ENCODE measurements around the gene STX8. TPM values are rescaled to one million over a fixed set of nuclear protein-coding genes. Genes with fewer than 3 reads are reported as not detected.
"Not testable (repeated sequence)": the region's sequence is repeated elsewhere in the genome, so short reads cannot be mapped to it uniquely, and the experiment has no call there.

STX8 gene
- total RNA-seq, 2 experiments from 2014 or later = 57.9 to 74.2 TPM

DNA sequence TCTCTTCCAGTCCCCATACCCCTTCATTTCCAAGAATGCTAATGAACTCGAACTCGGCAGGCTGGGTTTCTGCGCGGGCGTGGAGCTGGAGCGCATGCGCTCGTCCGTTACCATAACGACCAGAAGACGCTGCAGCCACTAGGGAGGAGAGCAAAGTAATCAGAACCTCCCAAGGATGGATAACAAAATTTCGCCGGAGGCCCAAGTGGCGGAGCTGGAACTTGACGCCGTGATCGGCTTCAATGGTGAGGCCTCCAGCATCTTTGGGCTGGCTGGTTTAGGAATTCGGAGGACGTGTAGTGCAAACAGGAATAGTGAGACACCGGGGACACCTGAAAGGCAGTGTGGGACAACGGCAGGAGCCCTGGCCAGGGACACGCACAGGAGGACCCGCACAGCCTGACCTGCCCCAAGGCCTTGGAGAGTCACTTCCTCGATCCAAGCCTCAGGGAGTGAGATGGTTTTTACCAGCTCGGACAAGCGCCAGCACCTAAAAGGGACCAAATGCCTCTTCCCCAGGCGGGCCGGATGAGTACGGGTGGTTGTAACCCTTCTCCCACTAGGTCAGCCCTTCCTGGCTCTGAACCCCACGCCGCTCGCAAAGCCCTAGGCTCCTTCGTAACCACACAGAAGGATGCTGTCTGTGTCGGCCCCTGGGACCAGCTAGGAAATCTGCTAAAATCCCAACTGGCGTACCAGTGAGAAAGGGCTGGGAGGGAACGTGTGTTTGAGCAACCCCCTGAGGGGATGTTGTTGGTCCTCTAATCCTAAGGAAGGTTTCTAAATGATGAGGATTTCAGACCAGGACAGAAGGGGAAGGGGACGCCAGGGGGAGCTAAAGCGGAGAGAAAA, 1.1 kb upstream of the STX8 start, which contains the start of gene CFAP52:
CFAP52 (plus strand) TSS at position 122 of the 852 bp plus-strand sequence; CDS start at position 176, 54 bp downstream.
- Mint-ChIP-seq H3K27ac (peak within 1 kb of the TSS; percentile 79), H3K4me1 (peaks cover 20% of the 10 kb centered on the region), H3K27me3 (no peaks in the 10 kb centered on the region), H3K4me3 (peak within 1 kb of the TSS; percentile 98), H3K36me3 (peaks cover 2% of the 10 kb centered on the region), H3K9me3 (ENCODE audit: low read depth) (no peaks in the 10 kb centered on the region)
- CTCF ChIA-PET = interaction anchor here (0.7 to 2.9 kb wide), 19 partner anchors 8 to 192 kb away, joined by 3 to 24 read pairs (median 4); no protein-coding TSS in a partner anchor
- peak; percentile 74 for ATAC-seq
- peak; percentile 83 for DNase-seq

DNA sequence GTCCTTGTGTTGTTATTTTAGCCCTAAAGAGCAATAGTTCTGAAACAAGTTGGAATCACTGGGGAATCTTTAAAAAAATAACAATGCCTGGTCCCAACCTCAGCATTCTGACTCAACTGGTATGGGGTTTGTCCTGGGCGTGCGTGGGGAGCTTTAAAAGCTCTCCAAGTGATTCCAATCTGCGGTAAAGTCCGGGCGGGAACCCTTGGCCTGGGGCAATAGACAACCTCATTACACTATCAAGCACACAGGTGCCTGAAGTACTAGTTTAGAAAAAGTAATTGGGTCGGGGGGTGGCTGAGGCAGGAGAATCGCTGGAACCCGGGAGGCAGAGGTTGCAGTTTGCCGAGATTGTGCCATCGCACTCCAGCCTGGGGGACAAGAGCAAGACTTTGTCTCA, 4.4 kb downstream of the STX8 start:
- no peak overlapping the region for H3K4me3 Mint-ChIP-seq
- no peaks in the 10 kb centered on the region for H3K9me3 Mint-ChIP-seq (ENCODE audit: low read depth)
- CTCF ChIA-PET = no interaction called here
- no peak overlapping the region for H3K27ac Mint-ChIP-seq
- H3K4me1 Mint-ChIP-seq = peaks cover 16% of the 10 kb centered on the region
- H3K36me3 Mint-ChIP-seq = peaks cover 13% of the 10 kb centered on the region
- H3K27me3 Mint-ChIP-seq = no peaks in the 10 kb centered on the region
- DNase-seq (no peak), ATAC-seq (no peak)

DNA sequence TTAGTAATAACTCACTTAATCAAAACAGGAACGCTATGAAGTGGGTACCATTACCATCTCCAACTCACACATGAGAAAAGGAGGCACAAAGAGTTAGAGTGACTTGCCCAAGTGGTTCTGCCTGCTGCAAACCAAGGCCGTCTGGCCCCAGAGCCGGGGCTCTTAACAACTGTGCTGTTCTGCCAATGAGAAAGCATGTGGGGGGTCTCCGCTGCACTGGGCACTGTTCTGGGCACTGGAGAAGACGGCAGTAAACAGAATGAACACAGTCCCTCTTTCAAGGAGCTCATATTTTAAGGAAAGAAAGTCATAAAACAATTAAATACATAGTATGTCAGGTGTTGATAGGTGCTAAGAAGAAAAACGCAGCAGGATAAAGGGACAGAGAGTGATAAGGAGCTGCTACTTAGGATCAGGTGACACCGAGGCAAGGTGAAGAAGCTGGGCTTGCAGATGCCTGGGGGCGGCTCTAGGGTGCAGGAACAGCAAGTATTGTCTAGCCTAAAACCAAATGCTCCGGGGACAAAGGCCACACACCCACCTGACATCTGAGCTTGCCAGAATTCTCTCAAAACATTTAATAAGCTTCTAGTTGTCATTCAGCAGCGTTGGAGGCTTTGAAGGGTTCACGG, 6.5 kb downstream of the STX8 start:
- DNase-seq = no peak
- peaks cover 23% of the 10 kb centered on the region for H3K36me3 Mint-ChIP-seq
- no peak overlapping the region for H3K4me3 Mint-ChIP-seq
- no peaks in the 10 kb centered on the region for H3K9me3 Mint-ChIP-seq (ENCODE audit: low read depth)
- CTCF ChIA-PET = interaction anchor here (1.2 kb wide), 1 partner anchor 8 kb away, joined by 3 read pairs; no protein-coding TSS in a partner anchor
- no peak for ATAC-seq
- no peaks in the 10 kb centered on the region for H3K27me3 Mint-ChIP-seq
- peaks cover 19% of the 10 kb centered on the region for H3K4me1 Mint-ChIP-seq
- no peak overlapping the region for H3K27ac Mint-ChIP-seq

DNA sequence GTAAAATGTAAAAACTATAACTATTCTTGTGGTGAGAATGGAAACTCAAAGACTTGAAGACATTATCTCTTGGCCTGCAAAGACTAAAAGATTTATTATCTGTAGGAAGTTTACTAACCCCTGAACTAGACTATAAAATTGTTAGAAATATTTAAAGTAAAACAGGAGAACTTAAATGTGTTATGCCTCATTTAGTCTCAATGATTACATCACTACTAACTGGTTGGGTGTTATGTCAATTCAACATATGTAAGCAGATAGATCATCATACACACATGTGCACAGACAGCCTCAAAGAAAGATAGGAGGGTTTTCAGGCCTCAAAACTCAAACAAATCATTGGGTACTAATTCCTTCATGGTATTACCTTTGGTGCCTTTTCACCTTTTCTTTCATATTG, 7.6 kb downstream of the STX8 start:
- CTCF ChIA-PET = no interaction called here
- Mint-ChIP-seq H3K4me1 (peaks cover 17% of the 10 kb centered on the region), H3K27ac (no peak overlapping the region), H3K36me3 (peaks cover 29% of the 10 kb centered on the region), H3K4me3 (no peak overlapping the region), H3K27me3 (no peaks in the 10 kb centered on the region), H3K9me3 (ENCODE audit: low read depth) (no peaks in the 10 kb centered on the region)
- no peak for ATAC-seq
- DNase-seq = no peak

DNA sequence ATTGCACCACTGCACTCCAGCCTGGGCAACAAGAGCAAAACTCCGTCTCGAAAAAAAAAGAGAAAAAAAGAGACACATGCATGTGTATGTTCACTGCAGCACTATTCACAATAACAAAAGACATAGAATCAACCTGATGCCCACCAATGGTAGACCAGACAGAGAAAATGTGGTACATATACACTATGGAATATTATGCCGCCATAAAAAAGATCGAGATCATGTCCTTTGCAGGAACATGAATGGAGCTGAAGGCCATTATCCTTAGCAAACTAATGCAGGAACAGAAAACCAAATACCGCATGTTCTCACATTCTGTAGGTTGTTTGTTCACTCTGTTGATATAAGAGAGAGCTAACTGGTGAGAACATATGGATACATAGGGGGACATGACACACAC, 8.9 kb downstream of the STX8 start:
- H3K9me3 Mint-ChIP-seq (ENCODE audit: low read depth); CTCF ChIA-PET; H3K27me3 Mint-ChIP-seq; H3K27ac Mint-ChIP-seq; H3K4me3 Mint-ChIP-seq; ATAC-seq; DNase-seq: not testable (repeated sequence)
- peaks cover 17% of the 10 kb centered on the region for H3K4me1 Mint-ChIP-seq
- H3K36me3 Mint-ChIP-seq = peaks cover 35% of the 10 kb centered on the region

DNA sequence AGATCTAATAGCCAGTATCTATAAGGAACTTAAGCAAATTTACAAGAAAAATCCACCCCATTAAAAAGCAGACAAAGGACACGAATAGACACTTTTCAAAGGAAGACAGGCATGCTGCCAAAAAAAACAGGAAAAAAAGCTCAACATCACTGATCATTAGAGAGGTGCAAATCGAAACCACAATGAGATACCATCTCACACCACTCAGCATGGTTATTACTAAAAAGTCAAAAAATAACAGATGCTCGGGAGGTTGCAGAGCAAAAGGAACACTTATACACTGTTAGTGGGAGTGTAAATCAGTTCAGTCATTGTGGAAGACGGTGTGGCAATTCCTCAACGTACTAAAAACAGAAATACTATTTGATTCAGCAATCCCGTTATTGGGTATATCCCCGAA, 9.6 kb downstream of the STX8 start:
- peak overlapping the region; percentile 4 for H3K4me3 Mint-ChIP-seq
- CTCF ChIA-PET = interaction anchor here (2.1 kb wide), 1 partner anchor 11 kb away, joined by 9 read pairs; the partner anchor contains the start of genes CFAP52 and STX8

DNA sequence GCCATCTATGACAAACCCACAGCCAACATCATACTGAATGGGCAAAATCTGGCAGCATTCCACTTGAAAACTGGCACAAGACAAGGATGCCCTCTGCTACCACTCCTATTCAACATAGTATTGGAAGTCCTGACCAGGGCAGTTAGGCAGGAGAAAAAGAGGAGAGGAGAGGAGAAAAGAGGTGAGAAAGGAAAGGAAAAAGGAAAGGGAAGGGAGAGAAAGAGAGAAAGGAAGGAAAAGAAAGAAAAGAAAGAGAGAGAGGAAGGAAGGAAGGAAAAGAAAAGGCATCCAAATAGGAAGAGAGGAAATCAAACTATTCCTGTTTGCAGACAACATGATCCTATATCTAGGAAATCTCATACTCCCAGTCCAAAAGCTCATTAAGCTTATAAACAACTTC, 11.5 kb downstream of the STX8 start:
- H3K27ac Mint-ChIP-seq = no peak overlapping the region
- DNase-seq (no peak), ATAC-seq (no peak)
- peaks cover 17% of the 10 kb centered on the region for H3K4me1 Mint-ChIP-seq
- H3K27me3 Mint-ChIP-seq = no peaks in the 10 kb centered on the region
- CTCF ChIA-PET = interaction anchor here (1.3 kb wide), 1 partner anchor 42 kb away, joined by 4 read pairs; no protein-coding TSS in a partner anchor
- H3K36me3 Mint-ChIP-seq = peaks cover 35% of the 10 kb centered on the region
- no peaks in the 10 kb centered on the region for H3K9me3 Mint-ChIP-seq (ENCODE audit: low read depth)
- H3K4me3 Mint-ChIP-seq = no peak overlapping the region

More for the DNA sequence above, 9.6 kb downstream of the STX8 start:
- no peak for ATAC-seq
- H3K9me3 Mint-ChIP-seq (ENCODE audit: low read depth) = no peaks in the 10 kb centered on the region
- H3K4me1 Mint-ChIP-seq = peaks cover 17% of the 10 kb centered on the region
- H3K27ac Mint-ChIP-seq = no peak overlapping the region
- no peaks in the 10 kb centered on the region for H3K27me3 Mint-ChIP-seq
- H3K36me3 Mint-ChIP-seq = peaks cover 35% of the 10 kb centered on the region
- no peak for DNase-seq

DNA sequence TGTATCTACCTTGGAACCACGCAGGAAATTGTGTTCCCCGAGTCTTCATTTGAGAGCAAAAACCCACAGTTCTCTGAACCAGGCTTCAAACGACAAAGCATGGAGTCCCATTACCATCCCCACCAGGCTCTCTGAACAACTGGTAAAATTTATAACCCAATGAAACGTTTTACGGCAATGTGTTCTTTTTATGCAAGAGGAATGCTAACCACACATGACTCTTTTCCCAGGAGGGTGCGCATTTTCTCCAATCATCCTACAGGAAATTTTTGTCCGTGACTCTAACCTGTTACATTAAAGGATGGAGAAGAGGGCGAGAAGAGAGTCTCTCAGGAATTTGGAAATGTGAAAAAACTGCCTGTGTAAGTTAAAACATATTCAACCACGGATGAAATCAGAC, 17.8 kb downstream of the STX8 start:
- Mint-ChIP-seq H3K36me3 (peaks cover 5% of the 10 kb centered on the region), H3K4me1 (no peaks in the 10 kb centered on the region), H3K9me3 (ENCODE audit: low read depth) (no peaks in the 10 kb centered on the region), H3K27ac (no peak overlapping the region), H3K27me3 (no peaks in the 10 kb centered on the region), H3K4me3 (no peak overlapping the region)
- DNase-seq = no peak
- CTCF ChIA-PET = no interaction called here
- no peak for ATAC-seq

DNA sequence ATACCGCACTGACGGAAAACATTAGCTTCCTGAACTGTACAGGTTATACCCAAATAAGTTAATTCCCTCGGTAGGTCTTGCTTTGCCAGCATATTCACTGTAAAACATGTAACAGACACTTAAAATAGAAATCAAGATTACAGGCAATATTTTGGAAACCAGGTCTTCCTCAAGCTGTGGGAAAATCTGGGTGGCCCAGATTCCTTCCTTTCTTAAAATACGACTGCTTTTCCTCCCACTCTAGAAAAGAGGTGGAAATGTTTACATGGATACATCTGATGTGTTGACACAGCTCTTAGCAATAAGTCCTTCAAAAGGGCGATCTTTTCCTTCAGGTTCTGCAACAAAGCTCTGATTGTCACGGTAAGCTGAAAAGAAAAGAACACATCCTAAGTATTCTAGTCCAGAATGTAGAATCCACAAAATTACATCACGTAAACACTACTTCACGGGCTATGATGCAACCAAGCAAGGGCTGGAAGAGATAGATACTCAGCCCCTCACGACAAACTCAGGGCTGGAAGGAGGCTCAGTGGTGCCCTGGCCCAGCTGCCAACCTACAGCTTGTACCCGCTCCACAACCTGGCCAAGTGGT, 18.4 kb downstream of the STX8 start:
- ATAC-seq (no peak), DNase-seq (no peak)
- Mint-ChIP-seq H3K27me3 (no peaks in the 10 kb centered on the region), H3K4me1 (no peaks in the 10 kb centered on the region), H3K9me3 (ENCODE audit: low read depth) (no peaks in the 10 kb centered on the region), H3K27ac (no peak overlapping the region), H3K4me3 (no peak overlapping the region), H3K36me3 (peaks cover under 1% of the 10 kb centered on the region)
- CTCF ChIA-PET = no interaction called here

DNA sequence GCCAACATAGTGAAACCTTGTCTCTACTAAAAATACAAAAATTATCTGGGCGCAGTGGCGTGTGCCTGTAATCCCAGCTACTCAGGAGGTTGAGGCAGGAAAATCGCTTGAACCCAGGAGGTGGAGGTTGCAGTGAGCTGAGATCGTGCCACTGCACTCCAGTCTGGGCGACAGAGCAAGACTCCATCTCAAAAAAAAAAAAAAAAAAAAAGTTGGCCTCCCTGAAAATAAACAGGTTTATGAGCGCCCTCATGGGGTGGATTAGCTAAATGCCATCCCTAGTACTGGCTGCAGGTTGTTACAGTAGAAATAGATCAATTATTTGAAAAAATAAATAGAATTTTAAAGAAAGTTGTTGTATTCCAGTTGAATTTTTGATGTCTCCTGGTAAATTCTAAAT, 20.9 kb downstream of the STX8 start:
- H3K27me3 Mint-ChIP-seq; H3K4me3 Mint-ChIP-seq; H3K4me1 Mint-ChIP-seq; H3K27ac Mint-ChIP-seq; ATAC-seq; H3K36me3 Mint-ChIP-seq; H3K9me3 Mint-ChIP-seq (ENCODE audit: low read depth): not testable (repeated sequence)
- CTCF ChIA-PET = interaction anchor here (0.6 to 1.8 kb wide), 8 partner anchors 10 to 557 kb away, joined by 3 to 6 read pairs (median 4); partner anchors contain the start of genes CFAP52 and STX8
- peak; percentile 69 for DNase-seq

DNA sequence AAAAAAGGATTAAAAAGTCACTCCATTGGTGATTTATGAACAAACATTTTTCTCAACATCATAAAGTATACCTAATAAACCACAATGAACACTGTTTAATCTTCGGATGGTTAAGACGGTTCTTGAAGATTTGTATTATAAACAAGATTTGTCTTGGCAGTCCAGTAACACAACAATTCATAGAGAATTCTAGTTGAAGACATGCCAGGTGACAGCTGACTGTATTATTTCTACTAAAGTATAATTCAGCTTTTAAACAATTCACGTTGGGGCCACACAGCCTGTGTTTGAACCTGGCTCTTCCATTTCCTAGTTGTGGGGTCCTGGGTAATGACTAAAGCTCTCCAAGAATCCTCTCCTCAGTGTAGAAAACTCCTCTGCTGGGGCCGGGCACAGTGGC, 22.0 kb downstream of the STX8 start:
- CTCF ChIA-PET = interaction anchor here (0.9 kb wide), 1 partner anchor 94 kb away, joined by 3 read pairs; no protein-coding TSS in a partner anchor
- H3K36me3 Mint-ChIP-seq = peaks cover 2% of the 10 kb centered on the region
- no peak overlapping the region for H3K4me3 Mint-ChIP-seq
- H3K27ac Mint-ChIP-seq = no peak overlapping the region
- no peaks in the 10 kb centered on the region for H3K9me3 Mint-ChIP-seq (ENCODE audit: low read depth)
- no peak for ATAC-seq
- H3K4me1 Mint-ChIP-seq = peaks cover 2% of the 10 kb centered on the region
- no peaks in the 10 kb centered on the region for H3K27me3 Mint-ChIP-seq
- DNase-seq = no peak

DNA sequence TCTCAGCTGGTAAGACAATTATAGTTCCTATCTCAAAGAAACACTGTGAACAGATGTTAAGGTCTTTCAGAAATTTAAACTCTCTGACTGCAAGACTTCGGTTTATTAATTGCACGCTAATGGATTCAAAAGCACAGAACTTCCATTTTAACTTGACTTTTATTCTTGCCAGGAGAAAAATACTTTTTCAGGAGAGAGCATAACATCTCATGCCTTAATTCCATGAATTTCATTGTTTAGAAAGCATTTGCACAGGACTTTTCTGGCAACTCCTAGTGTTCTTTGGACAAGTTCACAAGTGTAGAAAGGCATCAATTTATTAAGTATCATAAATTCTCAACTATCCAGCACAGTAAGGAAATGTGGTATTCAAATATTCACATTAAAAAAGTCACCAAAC, 22.4 kb downstream of the STX8 start:
- CTCF ChIA-PET = interaction anchor here (0.9 kb wide), 1 partner anchor 93 kb away, joined by 3 read pairs; no protein-coding TSS in a partner anchor
- DNase-seq (no peak), ATAC-seq (no peak)
- Mint-ChIP-seq H3K27ac (no peak overlapping the region), H3K9me3 (ENCODE audit: low read depth) (no peaks in the 10 kb centered on the region), H3K36me3 (peaks cover 2% of the 10 kb centered on the region), H3K4me3 (no peak overlapping the region), H3K27me3 (no peaks in the 10 kb centered on the region), H3K4me1 (peaks cover 2% of the 10 kb centered on the region)

DNA sequence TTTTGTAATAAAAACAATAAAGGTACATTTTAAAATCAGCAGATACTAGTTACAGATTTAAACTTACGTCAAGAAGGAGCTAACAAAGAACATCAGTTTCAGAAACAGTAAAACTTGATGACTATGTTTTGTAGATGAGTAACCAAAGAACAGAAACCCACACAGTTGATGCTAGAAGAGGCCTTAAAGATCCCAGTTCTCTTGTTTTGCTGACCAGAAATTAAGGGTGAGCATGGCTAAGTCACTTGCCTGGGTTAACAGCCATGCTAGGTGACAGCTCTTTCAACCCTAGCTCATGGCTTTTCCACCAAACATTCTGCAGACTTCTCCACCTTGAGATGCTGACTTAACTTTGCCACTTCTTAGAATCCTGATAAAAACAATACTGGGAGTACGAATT, 26.4 kb downstream of the STX8 start:
- Mint-ChIP-seq H3K36me3 (peaks cover 2% of the 10 kb centered on the region), H3K27ac (no peak overlapping the region)

More for the DNA sequence above, 26.4 kb downstream of the STX8 start:
- CTCF ChIA-PET = interaction anchor here (0.6 kb wide), 2 partner anchors 13 to 27 kb away, joined by 3 read pairs; no protein-coding TSS in a partner anchor
- DNase-seq = no peak
- no peak for ATAC-seq
- peaks cover 2% of the 10 kb centered on the region for H3K4me1 Mint-ChIP-seq
- H3K4me3 Mint-ChIP-seq = no peak overlapping the region
- H3K9me3 Mint-ChIP-seq (ENCODE audit: low read depth) = no peaks in the 10 kb centered on the region
- no peaks in the 10 kb centered on the region for H3K27me3 Mint-ChIP-seq
